Measurements from ENCODE around the gene PDIA3.

The PDIA3 gene

GRCh38 chr15:43794269-43795037, 48.2 kb downstream of the PDIA3 start:
- Histone ChIP-seq H3K9me2 (replicated peaks; ENCODE audit: insufficient read depth, low read length) (no peaks in the 10 kb centered on the region), H3K9me3 (ENCODE audit: insufficient read depth, low read length) (no peaks in the 10 kb centered on the region), H3K27me3 (ENCODE audit: low read length) (no peaks in the 10 kb centered on the region), H3K79me2 (ENCODE audit: insufficient read depth, low read length) (peaks cover 26% of the 10 kb centered on the region), H3F3A (ENCODE audit: insufficient read depth) (peaks cover 68% of the 10 kb centered on the region), H3K4me3 (ENCODE audit: insufficient read depth, low read length, poor library complexity, severe bottlenecking) (no peak overlapping the region), H3K36me3 (ENCODE audit: low read length) (peaks cover 11% of the 10 kb centered on the region), H2AFZ (ENCODE audit: low read depth, low read length, severe bottlenecking) (no peak overlapping the region), H3K4me2 (ENCODE audit: low read depth, low read length, poor library complexity, severe bottlenecking) (peak overlapping the region; percentile 70), H4K20me1 (ENCODE audit: low read depth, low read length) (no peaks in the 10 kb centered on the region), H3K27ac (ENCODE audit: low read depth, low read length) (peak overlapping the region; percentile 86), H3K9ac (ENCODE audit: low read length) (peak overlapping the region; percentile 90; the same call in 1 of the 2 replicates)
- TF ChIP-seq EZH2phosphoT487 (conservative IDR thresholded peaks at IDR 0.05; ENCODE audit: low read length) (no peak), CTCF (IDR thresholded peaks at IDR 0.05; ENCODE audit: insufficient read depth, low read length, poor library complexity, severe bottlenecking) (no peak)

DNA sequence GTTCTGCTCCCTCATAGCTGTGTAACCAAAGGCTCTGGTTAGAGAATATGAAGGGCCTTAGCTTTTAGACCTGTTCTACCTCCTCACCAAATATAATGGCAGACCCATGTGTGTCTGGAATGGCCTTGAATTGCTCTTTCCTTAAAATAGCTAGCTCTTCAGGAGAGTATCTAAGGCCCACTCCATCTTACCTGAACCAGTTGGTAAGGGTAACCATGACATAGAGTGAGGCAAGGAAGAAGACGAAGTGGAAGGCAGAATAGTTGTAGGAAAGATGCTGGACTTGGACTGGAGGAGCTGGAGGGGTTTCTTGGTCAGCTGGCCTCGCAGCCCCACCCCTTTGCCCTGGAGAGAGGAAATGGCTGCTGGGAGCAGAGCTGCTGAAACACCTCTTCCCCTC, 49.0 kb downstream of the PDIA3 start:
- TF ChIP-seq EZH2phosphoT487 (conservative IDR thresholded peaks at IDR 0.05; ENCODE audit: low read length) (no peak), CTCF (IDR thresholded peaks at IDR 0.05; ENCODE audit: insufficient read depth, low read length, poor library complexity, severe bottlenecking) (no peak)
- Histone ChIP-seq H3K9me3 (ENCODE audit: insufficient read depth, low read length) (no peaks in the 10 kb centered on the region), H3K9ac (ENCODE audit: low read length) (no peak overlapping the region), H3K4me2 (ENCODE audit: low read depth, low read length, poor library complexity, severe bottlenecking) (no peak overlapping the region), H2AFZ (ENCODE audit: low read depth, low read length, severe bottlenecking) (no peak overlapping the region), H3K9me2 (replicated peaks; ENCODE audit: insufficient read depth, low read length) (no peaks in the 10 kb centered on the region), H3F3A (ENCODE audit: insufficient read depth) (peaks cover 68% of the 10 kb centered on the region), H3K4me3 (ENCODE audit: insufficient read depth, low read length, poor library complexity, severe bottlenecking) (no peak overlapping the region), H3K36me3 (ENCODE audit: low read length) (peaks cover 11% of the 10 kb centered on the region), H4K20me1 (ENCODE audit: low read depth, low read length) (no peaks in the 10 kb centered on the region), H3K27ac (ENCODE audit: low read depth, low read length) (peak overlapping the region; percentile 59), H3K79me2 (ENCODE audit: insufficient read depth, low read length) (peaks cover 26% of the 10 kb centered on the region), H3K27me3 (ENCODE audit: low read length) (no peaks in the 10 kb centered on the region)

DNA sequence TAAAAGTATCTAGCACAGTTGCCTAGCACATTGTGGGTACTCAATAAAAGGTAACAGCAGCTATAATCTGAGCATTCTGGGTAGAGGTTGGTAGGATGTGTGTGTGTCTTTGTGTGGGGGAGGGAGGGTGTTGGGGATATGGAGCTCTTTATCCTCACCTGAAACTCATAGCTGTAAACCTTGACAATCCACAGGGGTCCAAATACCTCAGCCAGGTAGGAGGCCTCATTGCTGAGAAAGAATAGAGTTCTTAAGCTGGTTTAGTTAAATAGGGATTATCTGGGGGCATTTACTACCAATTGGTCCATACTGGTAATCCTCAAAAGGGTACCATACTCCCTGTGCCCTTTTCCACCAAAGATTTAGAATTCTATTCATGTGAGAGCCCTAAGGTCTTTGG, 49.8 kb downstream of the PDIA3 start:
- peak overlapping the region; percentile 59 for H3K27ac ChIP-seq (ENCODE audit: low read depth, low read length)
- no peak for TF ChIP-seq CTCF (IDR thresholded peaks at IDR 0.05; ENCODE audit: insufficient read depth, low read length, poor library complexity, severe bottlenecking)
- TF ChIP-seq EZH2phosphoT487 (conservative IDR thresholded peaks at IDR 0.05; ENCODE audit: low read length), result no peak
- H4K20me1 ChIP-seq (ENCODE audit: low read depth, low read length), result no peaks in the 10 kb centered on the region
- H3K27me3 ChIP-seq (ENCODE audit: low read length), result no peaks in the 10 kb centered on the region
- H3K9ac ChIP-seq (ENCODE audit: low read length), result no peak overlapping the region
- no peak overlapping the region for H3K4me2 ChIP-seq (ENCODE audit: low read depth, low read length, poor library complexity, severe bottlenecking)
- peaks cover 11% of the 10 kb centered on the region for H3K36me3 ChIP-seq (ENCODE audit: low read length)
- no peaks in the 10 kb centered on the region for H3K9me3 ChIP-seq (ENCODE audit: insufficient read depth, low read length)
- no peak overlapping the region for H2AFZ ChIP-seq (ENCODE audit: low read depth, low read length, severe bottlenecking)
- H3K9me2 ChIP-seq (replicated peaks; ENCODE audit: insufficient read depth, low read length), result no peaks in the 10 kb centered on the region
- H3K79me2 ChIP-seq (ENCODE audit: insufficient read depth, low read length), result peaks cover 31% of the 10 kb centered on the region
- H3F3A ChIP-seq (ENCODE audit: insufficient read depth), result peaks cover 67% of the 10 kb centered on the region
- H3K4me3 ChIP-seq (ENCODE audit: insufficient read depth, low read length, poor library complexity, severe bottlenecking), result no peak overlapping the region
